ENCODE results near the gene FAM47E. TPM values are rescaled to one million over a fixed set of nuclear protein-coding genes. Genes with fewer than 3 reads are reported as not detected.

The FAM47E gene
- total and polyA plus RNA-seq, 2 of the 13 experiments (the other 11 are each of a cell fraction or from before 2014, with no cell fraction given), result 0.33 to 0.66 TPM

- 32% methylated on average over 1 of the region's 1 CpG for WGBS (ENCODE audit: low lambda C conversion rate)
- Histone ChIP-seq H3K4me2 (ENCODE audit: low read depth, low read length) (no peak overlapping the region), H2AFZ (ENCODE audit: low read length) (no peak overlapping the region), H3K9ac (ENCODE audit: insufficient read depth, low read depth, low read length) (no peak overlapping the region), H3K4me1 (ENCODE audit: insufficient read depth, low read length) (peaks cover 12% of the 10 kb centered on the region), H3K79me2 (ENCODE audit: insufficient read depth, low read length) (no peaks in the 10 kb centered on the region), H3K36me3 (replicated peaks in 1 of 2; ENCODE audit: control insufficient read depth in 1 of 2, insufficient read depth in 2 of 2, low read length in 2 of 2) (no peaks in the 10 kb centered on the region), H3K9me3 (ENCODE audit: low read length) (no peaks in the 10 kb centered on the region), H3K4me3 (replicated peaks in 1 of 3; ENCODE audit: insufficient read depth in 1 of 3, low read depth in 2 of 3, low read length in 3 of 3) (no peak overlapping the region), H3K27ac (ENCODE audit: extremely low read length, insufficient read depth, low read length) (no peak overlapping the region), H4K20me1 (ENCODE audit: insufficient read depth, low read length) (no peaks in the 10 kb centered on the region), H3K27me3 (ENCODE audit: control insufficient read depth in 1 of 2, insufficient read depth in 2 of 2, low read length in 2 of 2) (no peaks in the 10 kb centered on the region)
- intact Hi-C loops (cut with micrococcal nuclease; ENCODE audit: unreplicated experiment) (no loop called here), in situ Hi-C loops (cut with HindIII; ENCODE audit: extremely low pct_ligation_motif_present, low pct_unique_long_range_greater_than_20kb) (no loop called here)
- ATAC-seq (no peak), DNase-seq (ENCODE audit: low spot score) (no peak), FAIRE-seq (no peak)
- BruUV-seq (replicated peaks), result no TSS peak
- CTCF ChIA-PET (ENCODE audit: low intra/inter-chr PET ratio, low total read pairs), result no interaction called here
- POLR2A ChIA-PET, result no interaction called here
- TF ChIP-seq ATF1 (CRISPR knock-in tag; IDR thresholded peaks at IDR 0.05) (no peak), ZNF878 (CRISPR knock-in tag; IDR thresholded peaks at IDR 0.05) (no peak), REXO4 (CRISPR knock-in tag; IDR thresholded peaks at IDR 0.05; ENCODE audit: borderline replicate concordance) (no peak), MAFF (IDR thresholded peaks at IDR 0.05; ENCODE audit: low read depth, low read length) (0 out of 2 replicates have a peak, but pooled peaks have one; percentile 13), CHD4 (IDR thresholded peaks at IDR 0.05; ENCODE audit: borderline replicate concordance, low read length) (no peak), MAFK (conservative IDR thresholded peaks at IDR 0.05 in 1 of 2, IDR thresholded peaks at IDR 0.05 in 1 of 2; ENCODE audit: low read length in 2 of 2) (peak; percentile 14 to 46; a peak in 2 of 4 replicates), GTF3A (CRISPR knock-in tag; conservative IDR thresholded peaks at IDR 0.05) (no peak), ZNF124 (CRISPR knock-in tag; IDR thresholded peaks at IDR 0.05) (no peak), ZNF576 (CRISPR knock-in tag; IDR thresholded peaks at IDR 0.05) (no peak), MAZ (IDR thresholded peaks at IDR 0.05; ENCODE audit: borderline replicate concordance, low read depth, low read length) (no peak), MAZ (CRISPR knock-in tag; IDR thresholded peaks at IDR 0.05; ENCODE audit: low read depth) (no peak), ZNF430 (CRISPR knock-in tag; IDR thresholded peaks at IDR 0.05) (no peak), POLR2AphosphoS5 (IDR thresholded peaks at IDR 0.05; ENCODE audit: low read depth, low read length) (no peak)
- TF ChIP-seq, protein P1, sequence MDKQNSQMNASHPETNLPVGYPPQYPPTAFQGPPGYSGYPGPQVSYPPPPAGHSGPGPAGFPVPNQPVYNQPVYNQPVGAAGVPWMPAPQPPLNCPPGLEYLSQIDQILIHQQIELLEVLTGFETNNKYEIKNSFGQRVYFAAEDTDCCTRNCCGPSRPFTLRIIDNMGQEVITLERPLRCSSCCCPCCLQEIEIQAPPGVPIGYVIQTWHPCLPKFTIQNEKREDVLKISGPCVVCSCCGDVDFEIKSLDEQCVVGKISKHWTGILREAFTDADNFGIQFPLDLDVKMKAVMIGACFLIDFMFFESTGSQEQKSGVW (CRISPR knock-in tag; IDR thresholded peaks at IDR 0.05; ENCODE audit: borderline replicate concordance), result no peak
These were observed 18.8 kb upstream of the FAM47E start for GRCh38 chr4:76232681-76233080.
